HG03520 (cell line): Measurements from ENCODE around the gene PPP4R2.

Experiments
- ATAC-seq: cut with Tn5 transposase; IDR thresholded peaks from one replicate; pipeline ENCODE4 v1.9.1; 2021; ENCODE audit warnings: mild to moderate bottlenecking, moderate library complexity; ENCODE audit not compliant: unreplicated experiment

PPP4R2 gene, protein sequence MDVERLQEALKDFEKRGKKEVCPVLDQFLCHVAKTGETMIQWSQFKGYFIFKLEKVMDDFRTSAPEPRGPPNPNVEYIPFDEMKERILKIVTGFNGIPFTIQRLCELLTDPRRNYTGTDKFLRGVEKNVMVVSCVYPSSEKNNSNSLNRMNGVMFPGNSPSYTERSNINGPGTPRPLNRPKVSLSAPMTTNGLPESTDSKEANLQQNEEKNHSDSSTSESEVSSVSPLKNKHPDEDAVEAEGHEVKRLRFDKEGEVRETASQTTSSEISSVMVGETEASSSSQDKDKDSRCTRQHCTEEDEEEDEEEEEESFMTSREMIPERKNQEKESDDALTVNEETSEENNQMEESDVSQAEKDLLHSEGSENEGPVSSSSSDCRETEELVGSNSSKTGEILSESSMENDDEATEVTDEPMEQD

DNA sequence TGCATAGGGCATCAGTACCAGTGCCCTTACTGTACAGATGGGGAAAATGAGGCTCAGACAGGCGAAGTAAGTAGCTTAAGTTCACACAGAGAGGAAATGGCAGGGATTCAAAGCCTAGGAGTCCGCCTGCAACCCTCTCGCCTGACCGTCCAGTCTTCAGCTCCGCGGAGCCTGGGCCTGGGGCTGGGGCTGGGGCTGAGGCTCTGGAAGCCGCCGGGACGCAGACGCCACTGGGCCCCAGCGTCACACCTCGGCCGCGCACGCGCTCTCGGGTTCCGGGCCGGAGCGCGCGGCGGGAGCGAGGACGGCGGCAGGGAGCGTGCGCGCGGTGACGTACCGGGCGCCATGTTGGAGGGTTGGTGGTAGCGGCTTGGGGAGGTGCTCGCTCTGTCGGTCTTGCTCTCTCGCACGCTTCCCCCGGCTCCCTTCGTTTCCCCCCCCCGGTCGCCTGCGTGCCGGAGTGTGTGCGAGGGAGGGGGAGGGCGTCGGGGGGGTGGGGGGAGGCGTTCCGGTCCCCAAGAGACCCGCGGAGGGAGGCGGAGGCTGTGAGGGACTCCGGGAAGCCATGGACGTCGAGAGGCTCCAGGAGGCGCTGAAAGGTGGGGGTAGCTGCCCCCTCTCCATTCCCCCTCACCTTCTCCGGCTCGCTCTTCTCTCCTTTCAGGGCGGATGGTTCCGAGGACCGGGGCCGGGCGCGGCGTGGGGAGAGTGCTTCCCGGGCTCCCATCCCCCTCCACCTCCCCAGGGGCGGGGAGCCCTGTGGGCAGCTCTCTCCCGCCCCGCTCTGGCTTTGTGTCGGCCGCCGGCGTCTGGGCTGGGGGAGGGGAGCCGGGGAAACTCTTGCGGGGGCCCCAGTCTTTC, at the start of gene PPP4R2:
Gene PPP4R2, plus strand, starts transcription at position 339 of the 861 bp plus-strand sequence. Its CDS starts 227 bp downstream, at position 566.
- peak; percentile 81 for ATAC-seq

DNA sequence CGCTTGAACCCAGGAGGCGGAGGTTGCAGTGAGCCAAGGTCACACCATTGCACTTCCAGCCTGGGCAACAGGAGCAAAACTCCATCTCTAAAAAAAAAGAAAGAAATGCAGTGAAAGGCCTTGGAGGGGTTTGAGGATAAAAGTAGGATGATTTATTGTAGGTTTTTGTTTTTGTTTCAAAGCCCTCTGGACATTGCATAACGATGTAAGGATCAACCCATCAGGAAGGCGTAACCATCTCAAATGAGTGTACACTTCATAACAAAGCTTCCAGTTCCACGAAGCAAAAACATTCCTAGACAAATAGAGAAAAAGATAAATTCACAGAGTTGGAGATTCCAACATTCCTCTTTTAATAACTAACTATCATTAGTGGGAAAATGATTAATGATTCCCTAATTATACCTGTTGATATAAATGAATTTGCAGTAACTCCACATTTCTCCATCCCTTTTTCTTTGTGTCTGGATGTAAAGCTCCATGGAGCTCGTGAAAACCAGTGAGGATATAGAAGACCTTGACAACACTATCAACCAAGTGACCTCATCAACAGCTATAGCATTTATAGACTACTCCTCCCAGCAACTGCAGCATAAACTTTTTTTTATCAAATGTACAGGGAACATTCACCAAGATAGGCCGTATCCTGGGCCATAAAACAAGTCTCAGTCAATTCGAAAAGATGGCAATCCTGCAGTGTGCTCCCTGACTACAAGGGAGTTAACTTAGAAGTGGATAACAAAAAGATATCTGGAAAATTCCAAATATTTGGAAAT, 48.7 kb upstream of the PPP4R2 start:
- ATAC-seq, result no peak

DNA sequence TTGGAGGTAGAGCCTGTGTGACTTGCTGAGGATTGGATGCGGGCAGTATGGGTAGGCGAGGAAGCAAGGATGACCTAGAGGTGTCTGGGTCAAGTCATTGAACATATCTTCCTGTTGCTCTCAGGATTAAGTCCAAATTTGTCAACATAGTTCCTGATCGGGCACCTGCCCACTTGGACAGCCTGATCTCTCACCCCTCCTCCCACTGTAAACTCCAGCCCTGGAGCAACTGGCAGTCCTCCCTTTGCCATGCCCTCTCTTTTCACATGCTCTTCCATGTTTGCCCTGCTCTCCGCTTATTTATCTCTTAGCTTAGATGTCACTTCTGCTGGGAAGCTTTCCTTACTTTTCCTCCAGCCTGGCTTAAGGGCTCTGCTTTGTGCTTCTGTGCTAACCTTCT, 47.6 kb upstream of the PPP4R2 start:
- ATAC-seq, result no peak

DNA sequence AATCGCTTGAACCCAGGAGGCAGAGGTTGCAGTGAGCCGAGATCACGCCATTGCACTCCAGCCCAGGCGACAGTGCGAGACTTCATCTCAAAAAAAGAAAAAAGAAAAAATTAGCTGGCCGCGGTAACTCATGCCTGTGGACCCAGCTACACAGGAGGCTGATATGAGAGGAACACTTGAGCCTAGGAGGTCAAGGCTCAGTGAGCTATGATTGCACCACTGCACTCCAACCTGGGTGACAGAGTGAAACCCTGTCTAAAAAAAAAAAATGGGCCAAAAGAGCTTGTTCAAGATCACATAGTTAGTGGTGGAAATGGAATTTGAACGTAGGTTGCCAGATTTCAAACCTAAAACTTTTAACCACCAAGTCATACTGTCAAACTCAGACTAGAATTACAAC, 46.2 kb upstream of the PPP4R2 start:
- ATAC-seq, result peak; percentile 58

DNA sequence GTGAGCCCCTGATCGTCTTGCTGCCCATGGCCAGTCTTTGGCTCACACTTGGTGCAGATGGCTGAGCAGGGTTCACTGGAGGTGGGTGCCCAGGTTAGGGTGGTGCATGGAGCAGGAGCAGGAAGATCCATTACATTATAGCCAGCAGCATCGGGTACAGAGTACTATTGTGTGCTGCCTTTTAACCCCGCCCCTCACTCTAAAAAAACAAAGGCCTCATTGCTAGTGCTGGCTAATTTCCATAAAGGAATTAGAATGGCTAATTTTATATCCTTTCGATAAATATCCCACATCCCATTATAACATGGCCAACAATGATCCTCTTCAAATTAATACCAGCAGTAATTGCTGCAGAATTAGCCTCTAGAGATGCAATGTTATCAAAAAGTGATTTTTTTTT, 45.8 kb upstream of the PPP4R2 start:
- no peak for ATAC-seq

DNA sequence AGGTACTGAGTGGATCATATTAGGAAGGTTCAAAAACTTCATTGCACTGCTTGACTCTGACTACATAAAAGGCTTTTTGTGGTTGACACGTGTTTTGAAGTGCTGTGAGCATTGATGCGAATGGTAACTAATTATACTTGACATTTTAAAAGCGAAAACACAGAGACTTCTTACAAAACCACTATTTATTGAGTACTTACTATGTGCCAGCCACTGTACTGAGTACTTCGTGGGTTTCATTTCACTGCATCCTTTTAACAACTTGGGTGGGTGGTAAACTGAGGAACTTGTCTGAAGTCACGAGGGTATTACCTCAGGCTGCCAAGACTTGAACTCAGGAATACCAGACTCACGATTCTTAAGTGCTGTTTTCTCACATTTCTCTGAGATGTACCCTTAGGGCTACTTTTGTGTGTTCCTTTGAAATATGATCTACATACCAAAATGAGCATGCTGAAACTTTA, 45.3 kb upstream of the PPP4R2 start:
- peak; percentile 52 for ATAC-seq

DNA sequence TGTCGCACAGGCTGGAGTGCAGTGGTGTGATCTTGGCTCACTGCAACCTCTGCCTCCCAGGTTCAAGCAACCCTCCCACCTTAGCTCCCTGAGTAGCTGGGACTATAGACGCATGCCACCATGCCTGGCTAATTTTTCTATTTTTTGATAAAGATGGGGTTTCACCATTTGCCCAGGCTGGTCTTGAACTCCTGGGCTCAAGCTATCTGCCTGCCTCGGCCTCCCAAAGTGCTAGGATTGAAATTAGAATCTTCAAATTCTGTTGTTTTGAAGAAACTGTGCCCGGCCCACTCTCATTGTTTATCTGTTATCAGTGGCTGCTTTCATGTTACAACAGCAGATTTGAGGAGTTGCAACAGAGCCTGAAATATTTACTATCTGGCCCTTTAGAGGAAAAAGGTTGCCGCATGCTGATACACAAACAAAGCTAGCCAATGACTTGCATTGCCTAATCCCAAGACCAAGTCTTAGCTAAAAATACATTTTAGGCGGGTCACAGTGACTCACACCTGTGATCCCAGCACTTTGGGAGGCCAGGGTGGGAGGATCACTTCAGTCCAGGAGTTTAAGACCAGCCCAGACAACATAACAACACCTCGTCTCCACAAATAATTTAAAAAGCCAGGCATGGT, 43.2 kb upstream of the PPP4R2 start:
- ATAC-seq, result no peak

DNA sequence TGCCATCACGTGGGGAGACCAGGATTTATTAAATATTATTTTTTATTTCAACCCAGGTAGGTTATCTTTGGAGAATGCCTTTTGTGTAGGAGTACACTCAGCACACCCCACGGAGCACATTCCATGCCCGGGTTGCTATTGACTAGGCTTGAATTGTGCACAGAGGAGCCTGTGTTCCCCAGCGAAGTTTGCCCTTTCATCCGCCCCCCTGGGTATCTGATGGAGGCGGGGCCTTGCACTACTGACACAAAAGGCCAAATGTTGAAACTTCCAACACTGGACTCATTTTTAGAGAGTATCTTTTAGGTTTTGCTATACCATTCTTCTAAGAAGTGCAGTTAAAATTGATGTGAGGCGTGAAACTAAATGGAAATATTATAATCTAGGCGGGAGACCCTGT, 39.3 kb upstream of the PPP4R2 start:
- ATAC-seq, result no peak

DNA sequence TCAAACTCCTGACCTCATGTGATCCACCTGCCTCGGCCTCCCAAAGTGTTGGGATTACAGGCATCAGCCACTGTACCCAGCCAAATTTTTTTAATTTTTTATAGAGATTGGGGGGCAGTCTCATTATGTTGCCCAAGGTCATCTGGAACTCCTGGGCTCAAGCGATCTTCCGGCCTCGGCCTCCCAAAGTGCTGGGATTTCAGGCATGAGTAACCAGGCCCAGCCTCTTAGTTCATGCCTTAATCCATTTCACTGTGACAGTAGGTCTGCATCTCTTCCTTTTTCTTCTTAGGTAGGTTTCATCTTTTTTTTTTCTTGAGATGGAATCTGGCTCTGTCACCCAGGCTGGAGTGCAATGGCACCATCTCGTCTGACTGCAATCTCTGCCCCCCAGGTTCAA, 37.3 kb upstream of the PPP4R2 start:
- no peak for ATAC-seq

DNA sequence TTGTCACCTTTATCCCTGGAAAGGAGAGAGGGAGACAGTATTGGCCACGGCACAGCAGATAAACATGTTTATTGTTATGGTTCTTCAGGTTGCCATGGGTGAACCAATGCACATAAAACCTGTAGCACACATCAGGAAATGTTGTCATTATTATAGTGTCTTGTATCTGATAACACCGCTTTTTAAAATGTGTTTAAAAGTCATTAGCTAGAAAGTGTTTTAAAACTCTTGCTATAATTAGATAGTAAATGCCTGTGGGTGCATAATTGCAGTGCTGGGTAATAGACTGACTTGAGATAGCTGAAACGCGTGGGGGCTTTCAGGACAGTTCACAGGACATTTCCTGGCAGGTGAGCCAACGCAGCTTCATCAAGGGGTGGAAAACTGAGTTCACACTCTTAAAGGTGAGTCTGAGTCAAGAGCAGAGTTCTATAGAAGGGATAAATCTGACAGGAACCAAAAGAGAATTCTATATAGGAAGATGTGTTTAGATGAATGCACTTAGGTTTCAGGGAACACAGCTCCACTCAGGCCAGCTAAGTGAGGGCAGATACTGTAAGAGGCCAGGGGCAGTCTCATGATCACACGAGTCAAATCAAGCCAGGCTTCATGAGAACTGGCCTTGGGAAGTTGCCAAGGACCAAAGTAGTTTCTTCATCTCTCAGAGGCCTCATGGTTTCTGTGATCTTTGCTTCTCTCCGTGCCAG, 35.6 kb upstream of the PPP4R2 start:
- no peak for ATAC-seq

DNA sequence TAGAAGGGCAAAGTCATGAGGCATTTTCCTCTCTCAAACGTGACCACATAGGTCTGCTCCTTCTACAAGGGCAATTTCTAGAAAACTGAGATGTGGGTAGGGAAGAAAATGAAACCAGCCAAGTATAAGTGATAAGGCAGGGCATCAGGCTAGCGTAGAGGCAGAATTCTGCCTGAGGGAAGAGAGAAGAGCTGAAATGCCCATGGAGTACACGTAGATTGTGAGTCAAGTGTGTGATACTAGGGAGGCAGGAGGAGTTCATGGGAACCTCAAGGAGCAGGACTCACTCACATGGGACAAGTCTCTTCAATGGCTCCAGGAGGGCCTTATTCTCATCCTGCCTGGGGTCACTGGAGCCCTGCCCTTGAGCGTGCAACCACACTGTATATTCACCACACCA, 34.9 kb upstream of the PPP4R2 start:
- no peak for ATAC-seq

DNA sequence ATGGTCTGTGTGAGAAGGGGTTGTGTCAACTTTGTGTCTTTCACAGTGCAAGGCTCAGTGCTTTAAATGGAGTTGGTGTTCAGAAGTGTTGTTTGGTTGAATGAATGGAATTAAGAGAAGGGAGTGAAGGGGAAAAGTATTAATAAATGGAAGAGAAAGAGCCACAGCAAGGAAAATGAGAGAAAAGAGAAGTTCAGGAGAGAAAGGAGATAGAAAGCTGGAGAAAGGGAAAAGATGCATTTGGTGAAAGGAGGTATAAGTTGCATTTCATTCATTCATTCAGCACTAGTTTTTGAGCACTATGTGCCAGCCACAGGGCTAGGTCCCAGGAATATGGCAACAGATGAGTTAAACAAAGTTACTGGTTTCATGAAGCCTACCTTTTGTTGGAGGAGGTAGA, 34.3 kb upstream of the PPP4R2 start:
- no peak for ATAC-seq

DNA sequence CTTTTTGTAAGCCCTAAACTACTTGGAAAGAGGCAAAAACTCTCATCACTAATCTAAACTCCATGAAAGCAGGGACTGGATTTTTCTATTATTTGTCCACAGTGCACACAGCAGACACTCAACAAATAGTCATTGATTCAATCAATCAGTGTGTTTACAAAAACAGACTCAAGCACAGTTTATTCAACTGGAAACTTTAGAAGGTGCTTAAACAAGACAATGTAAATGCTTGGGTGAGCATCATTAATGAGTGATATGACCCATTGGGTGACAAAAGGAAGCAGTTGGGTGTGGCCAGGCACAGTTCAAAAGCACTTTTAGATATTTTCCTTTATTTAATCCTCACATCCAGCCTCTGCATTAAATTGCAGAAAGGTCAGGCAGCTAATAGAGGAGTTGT, 32.0 kb upstream of the PPP4R2 start:
- no peak for ATAC-seq

DNA sequence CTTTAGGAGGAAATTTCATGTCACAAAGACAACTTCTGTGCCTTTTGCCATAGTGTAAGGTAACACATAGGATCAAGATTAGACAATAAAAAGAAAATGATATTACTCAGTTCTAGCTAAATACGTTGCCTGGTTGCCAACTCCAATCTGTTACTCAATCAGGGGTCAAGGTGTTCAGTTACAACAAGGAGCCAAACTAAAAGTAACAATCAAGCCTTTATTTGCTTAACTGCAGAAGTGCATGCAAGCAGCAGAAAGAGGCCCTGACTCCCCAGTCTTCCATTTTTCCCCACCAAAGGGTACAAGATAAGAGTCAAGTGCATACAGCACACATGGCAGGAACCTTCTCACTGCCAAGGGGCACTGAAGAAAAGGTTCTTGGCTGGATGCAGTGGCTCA, 28.3 kb upstream of the PPP4R2 start:
- ATAC-seq, result no peak

DNA sequence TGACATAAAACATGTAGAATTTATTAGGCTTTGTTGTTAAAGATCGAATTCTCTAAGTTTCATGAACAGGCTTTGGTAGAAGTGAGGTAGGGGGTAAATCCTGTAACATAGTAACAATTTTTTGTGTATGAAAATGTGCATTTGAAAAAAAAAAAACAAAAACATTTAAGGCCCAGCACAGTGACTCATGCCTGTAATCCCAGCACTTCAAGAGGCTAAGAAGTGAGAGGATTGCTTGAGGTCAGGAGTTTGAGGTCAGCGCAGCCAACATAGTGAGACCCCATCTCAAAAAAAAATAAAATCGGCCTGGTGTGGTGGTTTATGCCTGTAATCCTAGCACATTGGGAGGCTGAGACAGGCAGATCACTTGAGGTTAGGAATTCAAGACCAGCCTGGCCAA, 26.8 kb upstream of the PPP4R2 start:
- ATAC-seq, result no peak

DNA sequence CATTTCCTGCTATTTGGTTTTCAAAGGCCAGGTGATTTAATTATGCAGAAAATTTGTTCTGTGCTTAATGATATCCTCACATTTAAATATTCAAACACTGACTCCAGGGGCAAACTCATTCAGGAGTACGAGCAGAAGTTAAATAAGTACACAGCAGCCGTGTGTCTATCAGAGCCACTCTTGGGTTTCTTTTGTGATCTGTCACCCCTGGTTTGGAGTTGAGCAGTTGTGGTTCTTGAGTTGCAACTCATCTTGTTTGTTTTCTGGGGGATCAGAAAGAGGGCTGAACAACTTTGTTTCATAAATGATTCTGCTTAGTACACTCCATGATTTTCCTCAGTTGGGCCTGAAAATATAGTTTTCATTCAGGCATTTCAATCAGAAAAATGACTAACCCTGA, 25.7 kb upstream of the PPP4R2 start:
- ATAC-seq, result no peak

DNA sequence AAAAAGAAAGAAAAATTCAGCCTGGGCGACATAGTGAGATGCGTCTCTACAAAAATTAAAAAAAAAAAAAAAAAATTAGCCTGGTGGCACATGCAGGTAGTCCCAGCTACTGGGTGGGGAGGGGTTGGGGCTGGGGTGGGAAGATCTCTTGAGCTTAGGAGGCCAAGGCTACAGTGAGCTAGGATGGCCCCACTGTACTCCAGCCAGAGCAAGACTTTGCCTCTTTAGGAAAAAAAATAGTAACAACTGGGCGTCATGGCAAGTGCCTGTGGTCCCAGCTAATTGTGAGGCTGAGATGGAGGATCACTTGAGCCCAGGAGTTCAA, 23.9 kb upstream of the PPP4R2 start:
- ATAC-seq, result no peak

DNA sequence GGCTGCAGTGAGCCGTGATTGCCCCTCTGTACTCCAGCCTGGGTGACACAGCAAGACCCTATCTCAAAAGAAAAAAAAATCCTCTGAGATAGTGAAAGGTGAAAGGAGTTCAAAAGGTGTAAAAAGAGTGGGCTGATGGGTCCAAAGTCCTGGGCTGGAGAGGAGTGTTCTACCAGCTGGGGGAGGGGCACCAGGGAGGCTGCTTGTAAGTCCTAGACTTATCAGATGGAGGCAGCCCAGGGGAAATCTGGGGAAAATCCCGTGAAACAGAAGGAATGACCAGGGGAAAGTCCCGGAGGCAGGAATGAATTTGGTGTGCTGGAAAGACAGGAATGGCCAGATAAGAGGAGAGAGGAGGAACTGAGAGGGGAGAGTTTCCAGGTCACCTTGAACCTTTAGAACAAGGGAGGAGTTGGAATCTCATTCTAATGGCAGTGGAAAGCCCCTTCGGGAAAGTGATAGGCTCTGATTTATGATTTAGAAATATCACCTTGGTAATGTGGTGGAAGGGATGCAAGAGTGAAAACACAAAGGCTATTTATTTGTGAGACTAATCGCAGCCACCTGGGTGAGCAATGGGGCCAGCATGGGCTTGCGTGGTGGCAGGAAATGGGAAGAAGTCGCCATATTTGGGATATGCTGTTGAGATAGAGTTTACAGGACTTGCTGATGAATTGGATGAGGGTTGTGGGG, 23.4 kb upstream of the PPP4R2 start:
- ATAC-seq, result no peak

DNA sequence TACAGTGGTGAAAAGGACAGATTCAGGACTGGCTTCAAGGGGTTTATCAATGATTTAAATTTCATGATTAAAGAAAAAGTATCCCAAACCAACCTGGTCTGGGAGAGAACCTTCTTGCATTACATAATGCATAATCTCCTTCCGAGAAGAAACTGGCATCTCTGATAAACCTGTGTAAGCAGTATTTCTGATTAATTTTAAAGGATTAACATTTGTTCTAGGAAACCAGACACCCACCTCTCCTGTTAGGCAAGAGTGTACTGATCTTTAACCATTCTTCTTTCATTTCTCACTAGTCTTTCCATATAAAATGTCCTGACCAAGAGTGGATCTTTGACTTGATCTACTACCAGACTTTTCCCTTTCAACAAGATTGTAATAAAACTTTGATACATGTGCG, 22.8 kb upstream of the PPP4R2 start:
- no peak for ATAC-seq

DNA sequence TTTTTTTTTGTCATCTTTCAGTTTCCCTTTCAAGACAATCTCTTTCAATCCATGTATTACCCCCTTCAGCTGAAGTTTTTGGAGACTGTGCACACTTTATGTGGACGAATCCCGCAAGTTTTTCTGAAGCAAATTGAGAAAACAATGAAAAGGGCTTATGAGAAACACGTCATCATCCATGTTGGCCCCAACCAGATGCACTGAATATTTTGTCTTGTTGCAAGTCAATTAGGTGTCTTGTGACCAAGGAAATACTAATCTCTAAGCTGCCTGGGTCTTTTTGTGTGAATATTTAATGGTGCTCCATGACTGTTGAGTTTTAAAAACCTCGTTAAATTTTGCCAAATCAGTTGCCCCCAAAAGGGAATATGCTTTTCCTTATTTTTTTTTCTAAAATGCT, 21.7 kb upstream of the PPP4R2 start:
- no peak for ATAC-seq
